Right lobe of liver (tissue), 6 donors: ENCODE results near the gene NETO1. TPM values are rescaled to one million over a fixed set of nuclear protein-coding genes. Genes with fewer than 3 reads are reported as not detected.

Experiments used
- ATAC-seq, 4 donors: fragments of 200-7000 bp; cut with Tn5 transposase; one replicate each; pipeline ENCODE4 v1.9.1; 2020; ENCODE audit warnings: mild to moderate bottlenecking in 4 of 4, moderate library complexity in 4 of 4
- DNase-seq, 3 donors: peaks; one replicate each; pipeline ENCODE4 v3.0.0-alpha.2; 2020
- H3K27ac ChIP-seq, 3 donors: fragments of 200-600 bp; one replicate each; pipeline ENCODE4 v1.8.0; 2022
- H3K27me3 ChIP-seq, 2 donors: fragments of 200-600 bp; one replicate each; pipeline ENCODE4 v1.8.0; 2022
- H3K36me3 ChIP-seq, 4 donors: fragments of 200-600 bp; sonication (generic) in 1 of 4; one replicate each; pipeline versions ENCODE4 v1.5.1 to v1.8.0; 2017 to 2022; ENCODE audit warnings: control low read depth in 1 of 4
- H3K4me1 ChIP-seq, 4 donors: fragments of 200-600 bp; sonication (generic) in 1 of 4; one replicate each; pipeline versions ENCODE4 v1.5.1 to v1.8.0; 2017 to 2022; ENCODE audit warnings: control low read depth in 1 of 4
- H3K4me3 ChIP-seq, 3 donors: fragments of 200-600 bp; one replicate each; pipeline ENCODE4 v1.8.0; 2022
- H3K9me3 ChIP-seq, 4 donors: fragments of 200-600 bp; sonication (generic) in 1 of 4; one replicate each; pipeline versions ENCODE4 v1.5.1 to v1.8.0; 2017 to 2022; ENCODE audit warnings: control low read depth in 1 of 4
- CTCF ChIP-seq, 4 donors: fragments of 200-600 bp in 3 of 4; fragments of 450-650 bp in 1 of 4; IDR thresholded peaks; one replicate each; pipeline versions ENCODE4 v1.5.1 to v1.8.0; 2016 to 2022; ENCODE audit warnings: antibody characterized with exemption in 4 of 4, mild to moderate bottlenecking in 2 of 4
- POLR2A ChIP-seq: fragments of 450-650 bp; IDR thresholded peaks from one replicate; pipeline ENCODE4 v1.6.1; 2017; ENCODE audit warnings: antibody characterized with exemption, mild to moderate bottlenecking
- WGBS: methylation state at CpG from one replicate; pipeline ENCODE4 v1.1.6; 2018; ENCODE audit warnings: low coverage, low lambda C conversion rate; ENCODE audit not compliant: insufficient coverage; ENCODE audit errors: missing lambda C conversion rate; 5-methylcytosine and 5-hydroxymethylcytosine counted together
- intact Hi-C, 2 donors: fragments of 100-400 bp; cut with DNase I; formaldehyde crosslinking; loops; one replicate each; pipeline versions ENCODE4 v1.11.2 to v1.14.1; 2022
- total RNA-seq, 6 experiments: library from RNA; depleted of rRNA in 2 of 6; stranded (reverse); fragments of >200 nt in 2 of 6; fragmentation: NEBNext Ultra II Directional in 3 of 6; extraction: Animal tissue kit (Norgen Biotek cat#: 25700) in 3 of 6; gene quantifications; one replicate each; pipeline versions ENCODE4 v1.1.0 to v1.2.4, GENCODE V29; 2016 to 2023
- donor health status: DM: no; HTN: yes; CAD: no.
- donor health status: DM: no; HTN: no; CAD: no.
- donor health status: DM: no; HTN: no; CAD: no.
- donor health status: DM: no; HTN: yes; CAD: no.
- donor health status: DM: no; HTN: yes; CAD: no.

Gene NETO1
- total RNA-seq, 6 experiments from 2014 or later = not detected

GRCh38 chr18:72899338-72899737 lies 31.6 kb upstream of the NETO1 start:
- no peak overlapping the region for H3K4me3 ChIP-seq
- intact Hi-C loops = no loop called here
- no peak for TF ChIP-seq POLR2A
- no peak for TF ChIP-seq CTCF (IDR thresholded peaks at IDR 0.05)
- H3K27me3 ChIP-seq = no peaks in the 10 kb centered on the region
- no peak overlapping the region for H3K27ac ChIP-seq
- H3K9me3 ChIP-seq = no peaks in the 10 kb centered on the region
- DNase-seq (no peak), ATAC-seq (no peak)
- 46% methylated on average over 4 of the region's 4 CpGs for WGBS
- no peaks in the 10 kb centered on the region for H3K36me3 ChIP-seq
- no peaks in the 10 kb centered on the region for H3K4me1 ChIP-seq

DNA sequence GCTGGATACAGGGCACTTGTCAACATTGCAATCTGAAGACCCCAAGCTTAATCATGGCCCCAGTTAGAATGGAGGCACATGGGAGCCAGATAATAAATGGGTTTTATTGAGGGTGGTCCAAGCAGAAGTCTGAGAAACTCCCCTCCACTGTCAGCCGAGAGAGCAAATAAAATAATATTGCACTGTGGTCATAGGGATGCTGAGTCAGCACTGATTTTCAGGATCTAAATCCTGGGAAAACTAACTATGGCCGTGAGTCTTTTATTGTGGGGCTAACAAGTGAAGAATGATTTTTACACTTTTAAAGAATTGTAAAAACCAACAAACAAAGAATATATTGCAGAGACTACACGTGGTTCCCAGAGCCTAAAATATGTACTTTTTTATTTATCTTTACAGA lies 31.1 kb upstream of the NETO1 start:
- H3K36me3 ChIP-seq = no peaks in the 10 kb centered on the region
- no peak for TF ChIP-seq POLR2A
- TF ChIP-seq CTCF (IDR thresholded peaks at IDR 0.05) = no peak
- H3K4me1 ChIP-seq = no peaks in the 10 kb centered on the region
- H3K27ac ChIP-seq = no peak overlapping the region
- H3K4me3 ChIP-seq = no peak overlapping the region
- DNase-seq = no peak
- 40% methylated on average over 3 of the region's 3 CpGs for WGBS
- no peak for ATAC-seq
- H3K9me3 ChIP-seq = no peaks in the 10 kb centered on the region
- intact Hi-C loops = no loop called here
- H3K27me3 ChIP-seq = no peaks in the 10 kb centered on the region

- DNase-seq = no peak
- intact Hi-C loops = no loop called here
- WGBS = 28% methylated on average over 2 of the region's 2 CpGs
- TF ChIP-seq CTCF (IDR thresholded peaks at IDR 0.05) (no peak), POLR2A (no peak)
- Histone ChIP-seq H3K4me3 (no peak overlapping the region), H3K36me3 (no peaks in the 10 kb centered on the region), H3K9me3 (no peaks in the 10 kb centered on the region), H3K4me1 (no peaks in the 10 kb centered on the region), H3K27ac (no peak overlapping the region), H3K27me3 (no peaks in the 10 kb centered on the region)
- ATAC-seq = no peak
These were observed 27.8 kb upstream of the NETO1 start for GRCh38 chr18:72895548-72895947.

DNA sequence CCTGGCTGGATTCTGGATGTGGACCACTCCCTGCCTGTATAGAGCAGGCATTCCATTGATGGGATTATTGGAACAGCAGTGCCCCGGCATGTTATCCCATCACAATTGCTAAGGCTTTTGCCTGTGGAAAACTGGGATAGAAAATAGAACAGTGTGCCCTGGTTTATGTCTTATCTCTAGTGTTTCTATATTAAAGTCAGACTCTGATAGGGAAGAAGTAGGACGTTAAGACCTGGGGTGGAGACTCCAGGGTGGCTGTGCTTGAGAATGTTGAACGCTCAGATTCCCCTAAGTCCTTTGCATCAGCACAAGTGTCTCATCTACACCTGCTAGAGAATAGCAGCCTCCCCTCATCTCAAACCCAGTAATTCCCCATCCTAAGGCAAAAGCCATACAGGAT lies 10.8 kb upstream of the NETO1 start:
- DNase-seq (no peak), ATAC-seq (no peak)
- Histone ChIP-seq H3K4me1 (no peaks in the 10 kb centered on the region), H3K27ac (no peak overlapping the region), H3K9me3 (no peaks in the 10 kb centered on the region), H3K4me3 (no peak overlapping the region), H3K27me3 (peaks cover 0 to 4% of the 10 kb centered on the region in 2 donors), H3K36me3 (no peaks in the 10 kb centered on the region)
- intact Hi-C loops = no loop called here
- 38% methylated on average over 3 of the region's 3 CpGs for WGBS
- no peak for TF ChIP-seq CTCF (IDR thresholded peaks at IDR 0.05)
- no peak for TF ChIP-seq POLR2A

GRCh38 chr18:72878143-72878542 lies 10.4 kb upstream of the NETO1 start:
- Histone ChIP-seq H3K4me3 (no peak overlapping the region), H3K9me3 (no peaks in the 10 kb centered on the region), H3K4me1 (no peaks in the 10 kb centered on the region), H3K36me3 (no peaks in the 10 kb centered on the region), H3K27me3 (peaks cover 0 to 4% of the 10 kb centered on the region in 2 donors), H3K27ac (no peak overlapping the region)
- DNase-seq (no peak), ATAC-seq (no peak)
- intact Hi-C loops = no loop called here
- WGBS = 30% methylated on average over 2 of the region's 2 CpGs
- no peak for TF ChIP-seq POLR2A
- no peak for TF ChIP-seq CTCF (IDR thresholded peaks at IDR 0.05)
